NCI-H146 (cell line): Measurements from ENCODE around the gene CAMTA1.

Experiments used
- DNase-seq: peaks from one replicate; lab custom pipeline; 2025; lab: John Stamatoyannopoulos, UW

The CAMTA1 gene

GRCh38 chr1:6928106-6928885 is 143.0 kb downstream of the CAMTA1 start:
- DNase-seq = no peak

DNA sequence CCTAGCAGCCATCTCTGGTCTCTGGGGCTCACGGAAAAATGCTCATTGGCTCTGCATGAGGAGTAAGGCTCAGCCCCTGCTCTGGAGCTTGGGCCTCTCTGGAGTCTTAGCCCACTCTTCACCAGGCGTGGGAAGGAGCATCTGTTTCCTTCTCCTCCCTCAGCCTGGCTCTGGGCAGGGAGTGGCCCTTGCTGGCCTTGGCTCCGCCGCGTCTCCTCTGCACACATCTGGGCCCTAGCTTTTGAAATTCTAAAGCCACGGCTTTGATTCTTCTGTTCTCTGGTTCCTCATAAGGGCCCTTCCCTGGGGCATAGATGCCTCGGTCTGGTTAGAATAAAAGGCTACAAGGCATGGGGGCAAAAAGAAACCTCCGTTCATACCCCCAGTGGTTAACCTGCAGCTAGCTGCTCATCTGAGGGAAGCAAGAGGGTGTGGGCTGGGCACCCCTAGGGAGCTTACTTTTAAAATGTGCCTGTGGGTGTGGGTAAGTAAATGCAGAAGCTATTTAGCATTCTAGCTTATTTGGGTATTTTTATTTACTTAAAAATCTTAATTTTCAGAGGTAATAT is 145.6 kb downstream of the CAMTA1 start:
- no peak for DNase-seq

DNA sequence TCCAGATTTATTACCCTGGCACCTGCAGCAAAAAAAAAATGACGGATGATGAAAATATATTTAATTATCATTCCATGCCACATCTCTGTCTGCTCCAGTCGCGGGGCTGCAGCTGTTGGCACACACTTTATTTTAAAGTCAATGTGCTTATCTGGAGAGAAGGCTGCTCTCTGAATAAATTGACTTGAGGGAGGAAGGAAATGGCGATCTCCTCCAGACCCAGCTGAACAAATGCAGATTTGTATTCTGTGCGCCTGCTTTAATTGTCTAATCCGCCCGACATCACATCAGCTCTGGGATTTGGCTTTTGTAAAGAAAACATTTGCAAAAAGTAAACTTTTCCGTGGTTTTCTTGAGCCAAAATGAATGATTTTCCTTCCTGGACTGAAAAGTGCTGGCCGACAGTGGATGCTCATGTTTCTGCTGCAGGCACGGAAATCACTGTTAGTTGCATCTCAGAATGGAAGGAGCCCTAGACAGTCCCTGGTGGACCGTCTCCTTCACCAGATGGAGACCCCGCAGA is 150.2 kb downstream of the CAMTA1 start:
- no peak for DNase-seq

DNA sequence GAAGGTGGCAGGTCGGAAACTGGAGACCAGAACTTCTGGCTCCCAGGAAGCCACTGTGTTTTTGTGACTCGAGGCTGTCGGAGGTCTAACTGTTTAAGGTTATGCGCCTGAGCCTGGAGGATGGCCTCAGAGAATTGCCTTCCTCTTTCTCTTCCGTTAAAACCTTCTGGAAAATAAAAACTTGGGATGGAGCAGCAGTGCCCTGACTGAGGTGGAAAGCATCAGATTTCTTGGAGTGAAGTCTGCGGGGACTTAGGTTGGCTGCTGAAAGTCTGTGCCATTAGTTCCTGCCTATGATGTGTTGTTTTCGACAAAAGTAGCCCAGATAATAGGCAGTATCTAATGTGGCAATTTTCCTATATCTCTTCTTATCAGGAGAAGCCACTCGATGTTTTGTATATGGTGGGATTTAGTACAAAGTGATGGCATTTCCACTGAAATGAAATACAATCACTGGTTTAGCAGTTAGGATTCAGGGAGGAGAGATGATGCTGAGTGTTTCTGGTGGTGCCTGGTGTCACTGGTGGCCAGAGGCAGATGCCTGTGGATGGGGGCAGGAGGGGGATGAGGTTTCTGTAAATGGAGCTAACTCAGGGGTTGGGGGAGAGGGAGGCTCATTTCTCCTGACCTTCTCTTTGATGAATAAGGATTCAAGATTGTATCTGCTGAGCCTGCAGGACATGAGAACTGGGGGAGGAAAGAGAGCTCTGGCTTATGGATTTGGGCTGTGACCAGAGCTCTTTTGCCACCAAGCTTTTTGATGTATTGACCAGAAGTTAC is 150.8 kb downstream of the CAMTA1 start:
- DNase-seq = no peak

DNA sequence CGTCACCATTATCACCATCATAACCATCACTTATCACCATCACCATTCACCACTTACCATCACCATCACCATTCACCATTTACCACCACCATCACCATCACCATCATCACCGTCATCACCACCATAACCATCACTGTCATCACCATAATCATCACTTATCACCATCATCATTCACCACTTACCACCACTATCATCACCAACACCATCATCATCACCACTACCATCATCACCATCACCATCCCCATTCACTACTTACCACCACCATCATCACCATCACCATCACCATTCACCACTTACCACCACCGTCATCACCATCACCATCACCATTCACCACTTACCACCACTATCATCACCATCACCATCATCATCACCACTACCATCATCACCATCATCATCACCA is 151.8 kb downstream of the CAMTA1 start:
- no peak for DNase-seq

DNA sequence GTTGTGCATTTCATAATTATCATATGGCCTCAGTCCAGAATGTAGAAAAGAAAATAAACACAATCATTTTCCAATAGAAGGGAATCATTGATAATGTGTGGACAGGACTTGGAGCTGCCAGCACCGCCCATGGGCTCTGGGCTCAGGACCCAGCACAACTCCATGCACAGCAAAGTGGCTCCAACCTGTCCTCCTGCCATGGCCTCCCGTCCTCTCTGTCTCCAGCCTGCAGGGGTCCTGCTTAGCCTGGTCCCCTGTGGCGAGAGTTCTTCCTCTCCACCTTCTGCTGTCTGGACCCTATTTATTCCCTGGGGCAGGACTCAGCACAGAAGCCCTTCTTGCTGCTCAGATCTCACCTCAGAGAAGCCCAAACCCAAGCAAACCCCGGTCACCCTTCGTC is 154.1 kb downstream of the CAMTA1 start:
- DNase-seq = no peak

DNA sequence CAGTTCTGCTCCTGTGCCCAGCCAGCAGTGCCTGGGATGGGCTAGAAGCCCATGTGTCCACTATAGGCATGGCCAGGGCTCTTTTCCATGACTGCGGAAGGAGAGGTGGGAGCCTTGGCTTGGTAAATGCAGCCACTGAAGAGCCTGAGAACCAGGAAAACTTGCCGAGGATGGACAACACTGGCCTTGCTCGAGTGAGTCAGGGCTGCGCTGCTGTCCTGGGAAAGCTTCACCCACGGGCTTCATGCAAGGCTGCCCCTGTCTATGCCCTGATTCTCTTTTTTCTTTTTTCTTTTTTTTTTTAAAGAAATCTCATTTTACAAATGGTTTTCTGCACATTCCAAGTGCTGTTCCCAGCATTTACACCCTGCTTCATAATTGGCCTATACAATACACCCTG is 156.5 kb downstream of the CAMTA1 start:
- DNase-seq = no peak

DNA sequence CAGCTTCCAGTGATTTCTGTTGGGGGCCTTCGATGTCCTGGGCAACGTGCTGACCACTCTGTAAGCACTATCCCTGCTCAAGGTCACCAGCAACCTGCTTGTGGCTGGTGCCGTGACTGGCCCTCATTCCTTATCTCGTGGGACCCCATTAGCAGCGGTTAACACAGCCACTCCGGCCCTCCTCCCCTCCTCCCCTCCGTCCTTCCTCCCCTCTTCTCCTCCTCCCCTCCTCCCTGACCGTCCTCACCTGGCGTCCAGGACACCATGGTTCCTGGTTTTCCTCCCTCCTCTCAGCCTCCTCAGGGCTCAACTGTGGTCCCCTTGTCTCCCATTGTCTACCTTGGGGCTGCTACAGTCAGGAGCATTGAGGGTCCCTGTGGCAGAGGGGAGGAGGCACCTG is 157.7 kb downstream of the CAMTA1 start:
- DNase-seq = no peak

DNA sequence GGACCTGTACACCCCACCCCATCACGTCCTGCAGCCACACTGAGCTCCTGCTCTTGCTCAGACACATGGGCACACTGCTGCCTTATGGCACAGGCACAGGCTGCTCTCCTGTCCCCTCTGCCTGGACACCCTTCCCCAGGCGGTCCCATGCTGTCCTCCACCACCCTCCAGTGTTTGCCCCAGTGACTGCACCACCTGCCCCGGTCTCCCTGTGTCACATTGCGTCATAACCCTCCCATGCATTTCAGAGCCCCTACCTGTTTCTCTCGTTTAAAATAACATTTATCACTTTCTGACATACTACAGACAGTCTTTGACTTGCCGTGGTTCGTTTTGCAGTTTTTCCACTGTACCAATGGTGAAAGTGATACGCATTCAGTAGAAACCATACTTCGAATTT is 159.2 kb downstream of the CAMTA1 start:
- DNase-seq = no peak

GRCh38 chr1:6947952-6948351 is 162.7 kb downstream of the CAMTA1 start:
- no peak for DNase-seq

DNA sequence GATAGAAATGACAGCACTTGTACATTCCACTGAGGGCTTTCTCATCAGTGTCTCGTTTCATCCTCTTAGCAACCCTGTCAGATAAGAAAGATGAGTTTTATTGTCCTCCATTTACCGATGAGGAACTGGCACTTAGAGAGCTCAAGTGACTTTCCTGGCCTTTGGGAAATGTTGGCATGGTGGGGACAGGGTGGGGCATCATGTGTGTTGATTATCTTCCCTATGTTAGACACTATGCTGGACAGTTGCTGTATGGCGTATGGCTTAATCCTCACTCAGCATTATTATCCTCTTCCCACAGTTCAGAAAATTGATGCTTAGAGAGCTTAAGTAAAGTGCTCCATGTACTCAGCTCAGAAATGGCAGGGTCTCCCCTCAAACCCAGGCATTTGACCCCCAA is 163.2 kb downstream of the CAMTA1 start:
- DNase-seq = no peak

DNA sequence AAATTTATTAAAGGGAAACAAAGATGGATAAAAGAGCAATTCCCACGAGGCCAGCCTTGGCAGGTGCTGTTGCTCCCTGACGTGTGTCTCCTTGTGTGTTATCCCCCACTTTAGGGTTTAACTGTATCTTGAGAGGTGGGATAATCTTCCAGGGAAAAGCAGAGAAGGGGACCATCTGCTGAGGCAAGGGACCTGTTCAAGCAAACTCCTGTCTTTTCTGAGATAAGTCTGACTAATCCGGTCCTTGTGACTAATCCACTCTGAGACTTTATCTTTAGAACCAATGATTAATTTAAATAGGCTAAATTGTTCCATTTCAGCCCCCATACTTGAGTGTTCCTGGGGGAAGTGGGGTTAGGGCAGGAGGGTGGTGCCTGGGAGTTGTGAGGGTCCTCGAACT is 163.6 kb downstream of the CAMTA1 start:
- no peak for DNase-seq

DNA sequence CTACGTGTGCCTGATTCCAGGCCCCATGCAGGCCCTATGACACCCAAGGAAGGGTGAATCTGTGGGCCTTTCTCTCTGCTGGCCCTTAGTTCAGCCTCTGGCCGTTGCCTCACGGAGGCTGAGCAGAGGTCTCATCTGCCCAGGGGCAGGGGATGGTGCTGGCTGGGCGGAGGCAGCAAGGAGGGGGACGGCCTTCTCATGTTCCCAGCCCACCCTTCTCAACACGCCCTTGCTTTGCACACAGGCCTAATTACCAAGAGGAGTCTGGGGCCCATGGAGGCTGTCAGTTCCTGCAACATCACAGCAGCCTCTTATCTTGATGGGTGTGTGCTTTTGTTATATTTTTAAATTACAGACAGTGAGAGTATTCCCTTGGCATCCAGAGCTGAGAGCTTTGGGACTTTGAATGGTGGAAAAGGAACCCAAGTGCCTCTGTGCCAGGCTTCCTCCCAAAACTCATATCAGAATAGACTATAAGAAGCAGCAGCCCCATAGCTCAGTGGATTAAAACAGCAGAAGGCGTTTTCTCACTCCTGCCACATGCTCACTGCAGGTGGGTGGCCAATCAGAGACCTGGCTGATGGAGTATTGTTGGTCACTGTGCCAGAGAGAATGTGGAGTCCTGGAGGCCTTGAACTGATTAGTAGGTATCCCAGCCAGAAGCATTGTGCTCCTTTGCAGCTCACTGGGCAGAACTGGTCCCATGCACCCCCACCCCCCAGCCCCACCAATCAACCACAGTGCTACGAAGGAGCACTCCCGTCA is 164.9 kb downstream of the CAMTA1 start:
- DNase-seq = no peak

DNA sequence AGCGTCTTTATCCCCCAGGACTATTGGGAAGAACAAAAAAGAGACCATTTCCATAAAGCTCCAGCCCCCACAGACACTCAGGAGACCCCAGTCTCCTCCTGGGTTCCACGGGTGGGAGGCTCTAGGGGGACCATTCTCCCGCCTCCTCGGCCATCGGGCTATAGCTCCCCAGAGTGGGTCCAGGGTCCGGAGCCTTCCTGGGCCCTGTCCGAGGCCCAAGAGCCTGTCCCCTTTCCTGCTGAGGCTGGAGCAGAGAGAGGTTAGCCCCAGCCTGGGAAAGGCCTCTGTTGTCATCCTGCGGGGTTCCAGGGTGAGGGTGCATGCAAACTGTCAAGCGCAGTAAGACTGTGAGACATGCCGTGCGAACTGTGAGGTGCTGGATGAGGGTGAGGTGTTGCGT is 166.3 kb downstream of the CAMTA1 start:
- DNase-seq = no peak

DNA sequence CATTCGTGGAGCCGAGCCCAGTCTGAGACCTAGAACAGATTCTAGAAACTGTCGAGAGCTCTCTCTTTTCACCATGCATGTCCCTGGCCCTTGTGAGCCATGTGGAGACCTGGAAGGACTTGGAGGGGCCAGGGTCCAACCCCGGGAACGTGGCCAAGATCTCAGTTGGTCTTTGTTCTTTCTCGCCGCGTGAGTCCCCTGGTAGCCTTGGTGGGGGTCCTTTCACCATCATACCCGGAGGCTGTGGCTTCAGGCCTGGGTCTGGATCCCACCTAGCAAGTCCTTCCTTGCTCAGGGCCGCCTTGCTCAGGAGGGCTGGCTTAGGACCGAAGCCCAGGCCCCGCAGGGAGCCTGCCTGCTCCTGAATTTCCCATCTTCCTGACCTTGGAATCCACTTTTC is 168.0 kb downstream of the CAMTA1 start:
- DNase-seq = no peak

DNA sequence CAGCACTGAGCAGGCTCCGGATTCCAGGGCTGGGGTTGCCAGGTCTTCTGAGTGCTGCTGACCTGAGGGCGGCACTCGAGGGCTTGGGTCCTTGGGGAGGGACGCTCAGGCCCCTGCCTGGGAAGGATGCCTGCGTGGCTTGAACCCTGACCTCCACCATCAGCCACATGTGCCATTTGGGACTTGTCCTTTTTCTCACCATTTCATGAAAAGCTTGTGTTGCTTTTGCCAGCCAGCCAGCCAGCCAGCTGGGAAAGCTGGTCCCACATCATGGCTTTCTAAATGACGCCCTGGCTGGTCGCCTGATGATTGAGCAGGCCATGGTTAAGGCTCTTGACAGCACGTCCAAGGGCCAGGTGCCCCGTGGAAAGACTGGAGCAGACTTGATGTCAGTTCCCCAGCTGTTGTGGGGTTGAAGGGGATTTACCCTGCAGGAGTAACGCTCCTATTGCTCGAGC is 168.7 kb downstream of the CAMTA1 start:
- DNase-seq = no peak

DNA sequence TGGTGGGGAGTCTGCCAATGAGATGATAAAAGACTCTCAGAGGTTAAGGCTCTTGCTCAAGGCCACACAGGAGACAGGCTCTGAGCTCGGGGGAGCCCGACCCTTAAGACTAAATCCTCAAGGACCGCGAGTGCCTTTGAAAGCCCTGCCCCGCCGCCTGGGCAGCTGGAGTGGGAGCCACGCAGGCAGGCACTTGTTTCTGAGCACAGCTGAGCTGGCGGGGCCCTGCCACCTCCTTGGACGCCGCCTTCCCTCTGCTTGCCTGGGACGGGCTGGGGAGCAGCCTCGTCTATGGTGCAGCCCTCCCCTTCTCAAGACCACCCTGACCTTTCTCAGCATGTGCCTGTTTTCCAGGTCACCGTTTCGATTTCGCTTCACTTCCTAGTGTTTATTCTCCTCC is 169.3 kb downstream of the CAMTA1 start:
- DNase-seq = no peak

GRCh38 chr1:6955357-6956094 is 170.3 kb downstream of the CAMTA1 start:
- no peak for DNase-seq

GRCh38 chr1:6956488-6957159 is 171.4 kb downstream of the CAMTA1 start:
- no peak for DNase-seq

GRCh38 chr1:6957341-6957740 is 172.1 kb downstream of the CAMTA1 start:
- DNase-seq = no peak
